HFF-Myc (cell line): Measurements from ENCODE around the gene NAPG.
"Not testable (repeated sequence)": the region's sequence is repeated elsewhere in the genome, so short reads cannot be mapped to it uniquely, and the experiment has no call there.

Source experiments
- DNase-seq: peaks from one replicate; pipeline ENCODE4 v3.0.0-alpha.2; 2011; ENCODE audit warnings: low read depth; ENCODE audit errors: extremely low read depth
- H3K4me3 ChIP-seq: replicated peaks from 2 replicates; pipeline ENCODE4 v1.5.1; 2011; ENCODE audit warnings: low read depth, mild to moderate bottlenecking, control low read depth, low read length
- TF ChIP-seq, protein P1 (sequence below): IDR thresholded peaks from 2 replicates; pipeline ENCODE4 v1.5.1; 2012; ENCODE audit warnings: mild to moderate bottlenecking, low read depth, low read length, control low read depth; ENCODE audit errors: missing control alignments

Gene NAPG

DNA sequence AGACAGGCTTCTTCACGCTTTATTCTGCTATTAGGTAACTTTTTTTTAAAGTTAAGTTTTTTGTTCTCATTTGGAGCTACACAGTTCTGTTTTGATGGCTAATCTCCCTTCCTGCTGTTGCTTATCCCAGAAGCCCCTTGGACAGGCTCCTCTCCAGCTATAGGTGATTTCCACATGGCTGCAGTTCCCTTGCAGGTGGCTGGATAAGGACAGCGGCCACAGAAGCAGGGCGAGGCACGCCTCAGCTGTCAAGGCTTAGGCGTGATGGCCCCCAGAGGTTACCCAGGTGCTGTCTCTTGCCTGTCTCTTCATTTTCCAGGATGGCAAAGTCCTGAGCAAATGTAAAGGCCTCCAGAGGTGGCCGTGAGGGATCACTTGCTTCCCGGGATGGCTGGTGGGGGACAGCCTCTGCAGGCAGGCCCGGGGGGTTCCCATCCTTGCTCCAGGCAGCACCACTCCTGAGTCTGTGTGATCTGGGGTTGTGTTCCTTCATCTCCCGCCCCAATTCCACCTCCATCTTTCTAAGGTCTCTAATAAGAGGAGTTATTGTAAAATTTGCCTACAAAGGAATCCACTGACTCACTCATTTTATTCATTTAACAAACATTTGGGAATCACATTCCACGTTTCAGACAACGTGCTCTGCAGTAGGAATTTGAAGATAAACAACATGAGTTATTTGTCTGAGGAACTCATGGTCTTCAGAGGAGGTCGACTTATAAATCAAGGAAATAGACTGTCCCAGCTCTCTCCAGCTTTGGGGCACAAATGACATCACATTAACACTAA is 53.4 kb downstream of the NAPG start:
- H3K4me3 ChIP-seq = no peak overlapping the region
- TF ChIP-seq, protein P1, sequence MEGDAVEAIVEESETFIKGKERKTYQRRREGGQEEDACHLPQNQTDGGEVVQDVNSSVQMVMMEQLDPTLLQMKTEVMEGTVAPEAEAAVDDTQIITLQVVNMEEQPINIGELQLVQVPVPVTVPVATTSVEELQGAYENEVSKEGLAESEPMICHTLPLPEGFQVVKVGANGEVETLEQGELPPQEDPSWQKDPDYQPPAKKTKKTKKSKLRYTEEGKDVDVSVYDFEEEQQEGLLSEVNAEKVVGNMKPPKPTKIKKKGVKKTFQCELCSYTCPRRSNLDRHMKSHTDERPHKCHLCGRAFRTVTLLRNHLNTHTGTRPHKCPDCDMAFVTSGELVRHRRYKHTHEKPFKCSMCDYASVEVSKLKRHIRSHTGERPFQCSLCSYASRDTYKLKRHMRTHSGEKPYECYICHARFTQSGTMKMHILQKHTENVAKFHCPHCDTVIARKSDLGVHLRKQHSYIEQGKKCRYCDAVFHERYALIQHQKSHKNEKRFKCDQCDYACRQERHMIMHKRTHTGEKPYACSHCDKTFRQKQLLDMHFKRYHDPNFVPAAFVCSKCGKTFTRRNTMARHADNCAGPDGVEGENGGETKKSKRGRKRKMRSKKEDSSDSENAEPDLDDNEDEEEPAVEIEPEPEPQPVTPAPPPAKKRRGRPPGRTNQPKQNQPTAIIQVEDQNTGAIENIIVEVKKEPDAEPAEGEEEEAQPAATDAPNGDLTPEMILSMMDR = no peak
- no peak for DNase-seq

DNA sequence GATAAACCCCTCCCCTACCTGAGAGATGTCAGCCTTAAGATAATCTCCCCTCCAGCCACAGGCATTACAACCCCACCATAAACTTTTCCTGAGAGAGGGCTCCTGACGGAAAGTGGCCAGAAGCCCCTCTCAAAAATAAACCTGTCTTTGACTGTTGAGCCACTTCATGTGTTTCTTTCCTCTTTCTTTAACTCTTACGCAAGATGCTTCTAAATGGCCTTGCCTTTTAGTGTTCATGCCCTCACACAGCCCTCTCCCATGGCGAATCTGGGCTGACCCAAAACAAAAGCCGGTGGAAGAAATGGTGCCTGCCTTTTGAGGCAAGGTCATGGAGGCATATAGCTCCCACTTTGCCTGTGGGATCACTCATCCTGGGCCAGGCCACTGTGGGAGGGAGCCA is 54.4 kb downstream of the NAPG start:
- TF ChIP-seq, protein P1 = no peak
- H3K4me3 ChIP-seq = no peak overlapping the region
- no peak for DNase-seq

DNA sequence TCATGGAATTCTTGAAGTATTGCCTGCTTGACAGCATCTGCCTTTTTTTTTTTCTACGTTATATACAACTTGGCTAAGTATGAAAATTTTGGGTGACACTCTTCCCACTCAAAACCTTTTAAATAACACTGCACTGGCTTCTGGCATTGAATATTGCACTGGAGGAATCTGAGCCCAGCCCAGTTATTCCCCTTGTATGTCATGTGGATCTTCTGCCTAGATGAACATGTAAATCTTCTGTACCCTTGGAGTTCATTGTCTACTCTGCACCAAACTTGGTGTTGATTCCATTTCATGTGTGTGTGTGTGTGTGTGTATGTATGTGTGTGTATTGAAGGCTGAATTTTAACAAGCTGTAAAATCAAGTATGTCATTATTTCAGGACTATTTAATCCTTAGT is 59.4 kb downstream of the NAPG start:
- TF ChIP-seq, protein P1 = no peak
- DNase-seq = no peak
- H3K4me3 ChIP-seq = no peak overlapping the region

DNA sequence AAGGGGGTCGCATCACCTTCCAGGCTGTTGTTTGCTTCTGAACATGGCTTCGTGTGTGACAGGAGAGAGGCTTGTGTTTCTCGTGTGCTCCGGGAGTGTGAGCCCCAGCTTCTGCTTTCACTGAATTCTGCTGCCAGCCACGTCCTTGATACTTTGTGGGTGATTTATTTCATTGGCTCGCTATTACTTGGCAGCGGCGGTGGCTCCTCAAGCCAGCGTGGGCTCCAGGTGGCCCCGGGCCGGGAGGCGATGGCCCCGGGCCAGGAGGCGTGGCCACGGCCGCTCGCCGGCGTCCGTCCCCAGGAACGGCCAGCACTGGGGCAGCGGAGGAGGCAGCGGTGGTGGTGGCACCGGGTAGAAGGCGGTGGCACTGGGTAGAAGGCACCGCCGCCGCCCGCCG is 63.1 kb downstream of the NAPG start:
- H3K4me3 ChIP-seq = no peak overlapping the region
- no peak for DNase-seq

DNA sequence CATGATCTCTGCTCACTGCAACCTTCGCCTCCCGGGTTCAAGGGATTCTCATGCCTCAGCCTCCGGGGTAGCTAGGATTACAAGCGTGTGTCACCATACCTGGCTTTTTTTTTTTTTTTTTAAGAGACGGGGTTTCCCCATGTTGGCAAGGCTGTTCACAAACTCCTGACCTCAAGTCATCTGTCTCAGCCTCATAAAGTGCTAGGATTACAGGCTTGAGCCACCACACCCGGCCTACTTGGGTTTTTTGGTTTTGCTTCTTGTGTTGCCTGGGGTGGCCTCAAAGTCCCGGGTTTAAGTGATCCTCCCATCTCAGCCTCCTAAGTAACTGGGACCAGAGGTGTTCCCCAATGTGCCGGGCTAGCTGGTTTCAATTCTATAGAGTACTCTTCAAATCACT is 64.6 kb downstream of the NAPG start:
- no peak for DNase-seq

More for the DNA sequence above, 63.1 kb downstream of the NAPG start:
- TF ChIP-seq, protein P1 = no peak

DNA sequence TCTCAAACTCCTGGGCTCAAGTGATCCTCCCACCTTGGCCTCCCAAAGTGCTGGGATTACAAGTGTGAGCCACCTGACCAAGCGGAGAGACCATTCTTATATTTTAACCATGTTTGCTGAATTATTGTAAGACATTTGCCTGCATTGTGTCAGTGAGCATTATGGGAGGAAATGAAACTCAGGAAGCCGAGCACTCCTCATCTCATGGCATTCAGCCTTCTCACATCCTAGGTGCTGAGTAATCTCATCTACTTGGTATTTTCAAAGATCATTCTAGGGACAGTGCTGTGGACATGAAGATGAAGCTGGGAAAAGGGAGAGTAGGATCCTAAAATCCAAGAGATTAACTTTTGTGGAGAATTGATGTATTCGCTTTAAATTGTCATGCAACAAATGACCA is 66.1 kb downstream of the NAPG start:
- H3K4me3 ChIP-seq = no peak overlapping the region
- DNase-seq = no peak
- TF ChIP-seq, protein P1 = no peak

More for the DNA sequence above, 64.6 kb downstream of the NAPG start:
- TF ChIP-seq, protein P1 = no peak
- H3K4me3 ChIP-seq = no peak overlapping the region

DNA sequence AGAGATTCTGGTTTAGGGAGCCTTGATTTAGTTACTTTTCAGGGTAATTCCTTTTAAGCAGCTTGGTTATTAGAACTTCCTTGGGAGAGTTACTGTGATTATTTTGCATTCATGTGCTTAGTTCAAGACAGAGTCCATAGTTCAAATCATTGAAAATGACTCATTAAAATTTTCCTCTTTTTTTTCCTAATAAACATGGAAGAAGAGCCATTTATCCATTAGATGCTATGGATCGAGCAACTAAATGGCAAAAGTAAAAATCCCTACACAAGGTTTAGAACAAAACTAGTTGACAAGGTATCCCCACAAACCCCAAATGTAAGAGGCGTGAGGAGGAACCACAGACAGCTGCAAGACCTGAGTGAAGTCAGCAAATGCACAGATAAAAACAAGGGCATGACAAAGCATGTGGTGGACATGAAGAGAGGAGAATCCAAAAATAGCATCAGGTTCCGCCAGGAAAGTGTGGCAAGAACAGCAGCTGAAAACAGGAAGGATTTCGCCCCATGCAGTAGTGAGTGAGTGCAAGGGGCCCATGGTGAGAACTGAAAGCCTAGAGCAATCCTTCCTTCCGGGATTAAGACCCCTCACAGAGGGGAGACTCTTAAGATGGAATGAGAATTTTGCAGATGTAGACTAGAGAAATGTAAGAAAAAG is 67.7 kb downstream of the NAPG start:
- H3K4me3 ChIP-seq, DNase-seq: not testable (repeated sequence)

DNA sequence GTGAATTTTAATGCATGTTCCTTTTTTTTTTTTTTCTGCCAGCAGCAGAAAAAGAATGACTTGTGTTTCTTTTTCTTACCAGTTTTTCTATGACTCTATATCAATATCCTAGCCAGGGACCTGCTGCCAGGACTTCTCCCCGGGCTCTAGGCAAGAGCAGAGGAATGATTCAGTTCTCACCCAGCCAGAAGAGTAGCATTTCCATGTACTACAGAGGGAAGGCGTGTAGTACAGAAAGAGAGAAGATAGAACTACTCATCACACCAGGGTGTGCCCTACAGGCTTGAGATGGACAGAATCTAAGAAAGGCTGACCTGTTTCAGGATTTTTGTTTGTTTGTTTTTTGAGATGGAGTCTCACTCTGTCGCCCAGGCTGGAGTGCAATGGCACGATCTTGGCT is 70.1 kb downstream of the NAPG start:
- DNase-seq, H3K4me3 ChIP-seq: not testable (repeated sequence)

DNA sequence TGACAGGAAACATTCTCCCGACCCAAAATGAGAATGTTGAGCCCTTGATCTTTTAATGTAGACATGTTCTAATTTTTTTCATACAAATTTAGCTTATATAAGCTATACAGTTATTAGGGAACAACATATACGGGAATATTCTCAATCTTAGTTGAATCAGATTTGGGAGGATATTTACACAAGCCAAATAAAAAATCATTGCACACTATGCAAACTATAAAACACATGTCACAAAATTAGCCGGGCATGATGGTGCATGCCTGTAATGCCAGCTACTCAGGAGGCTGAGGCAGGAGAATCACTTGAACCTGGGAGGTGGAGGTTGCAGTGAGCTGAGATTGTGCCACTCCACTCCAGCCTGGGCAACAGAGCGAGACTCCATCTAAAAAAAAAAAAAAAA is 71.9 kb downstream of the NAPG start:
- DNase-seq, H3K4me3 ChIP-seq: not testable (repeated sequence)

DNA sequence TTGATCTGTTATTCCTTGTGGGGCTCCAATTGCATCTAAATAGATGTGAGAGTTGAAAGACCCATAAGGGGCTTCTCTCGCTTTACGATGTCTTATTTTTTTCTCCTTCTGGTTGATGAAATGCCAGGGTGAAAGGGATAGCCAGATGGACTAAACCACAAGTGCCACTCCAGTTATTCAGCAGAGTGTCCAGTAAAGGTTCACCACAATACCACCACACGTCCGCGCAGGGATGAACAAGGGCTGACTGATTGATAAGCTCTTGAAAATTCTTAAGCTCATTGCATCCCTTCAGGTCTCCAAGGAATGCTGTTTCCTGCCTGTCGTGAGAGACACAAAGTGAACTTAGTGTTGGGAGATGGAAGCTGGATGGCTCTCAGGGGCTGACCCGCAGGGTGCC is 74.9 kb downstream of the NAPG start:
- not testable (repeated sequence) for DNase-seq, H3K4me3 ChIP-seq
